Colonic mucosa (tissue), 4 donors: ENCODE data around the gene TMEM117. TPM values are rescaled to one million over a fixed set of nuclear protein-coding genes. Genes with fewer than 3 reads are reported as not detected.

ENCODE experiments used
- DNase-seq: peaks from one replicate; pipeline ENCODE4 v3.0.0-alpha.2; 2020
- H3K27ac ChIP-seq: fragments of 200-600 bp; one replicate; pipeline ENCODE4 v1.8.0; 2021
- H3K27me3 ChIP-seq: fragments of 200-600 bp; one replicate; pipeline ENCODE4 v1.8.0; 2021
- H3K36me3 ChIP-seq: fragments of 200-600 bp; one replicate; pipeline ENCODE4 v1.8.0; 2021
- H3K4me1 ChIP-seq: fragments of 200-600 bp; one replicate; pipeline ENCODE4 v1.8.0; 2021; ENCODE audit warnings: mild to moderate bottlenecking
- H3K4me3 ChIP-seq: fragments of 200-600 bp; one replicate; pipeline ENCODE4 v1.8.0; 2021
- H3K9ac ChIP-seq, 2 donors: one replicate each; pipeline ENCODE4 v1.7.0; 2013; ENCODE audit warnings: control low read depth in 2 of 2, low read depth in 2 of 2, low read length in 2 of 2
- H3K9me3 ChIP-seq: fragments of 200-600 bp; one replicate; pipeline ENCODE4 v1.8.0; 2021
- intact Hi-C: fragments of 100-400 bp; cut with DNase I; formaldehyde crosslinking; loops from one replicate; pipeline ENCODE4 v1.14.1; 2022
- total RNA-seq, 2 donors: library from RNA; stranded (reverse); fragmentation: NEBNext Ultra II Directional in 1 of 2; extraction: Animal tissue kit (Norgen Biotek cat#: 25700) in 1 of 2; gene quantifications; one replicate each; pipeline ENCODE4 v1.2.1, GENCODE V29; 2021
- TF ChIP-seq, protein P1 (sequence below): fragments of 200-600 bp; IDR thresholded peaks from one replicate; pipeline ENCODE4 v1.8.0; 2022; ENCODE audit warnings: antibody characterized with exemption, mild to moderate bottlenecking
- donor health status: healthy.
- donor health status: DM: no; HTN: no; CAD: no.
- donor health status: DM: no; HTN: no; CAD: no.

Gene TMEM117
- total RNA-seq, 2 donors from 2014 or later: 7.4 to 8.0 TPM

GRCh38 chr12:43935581-43935980 is 99.7 kb downstream of the TMEM117 start:
- TF ChIP-seq, protein P1, sequence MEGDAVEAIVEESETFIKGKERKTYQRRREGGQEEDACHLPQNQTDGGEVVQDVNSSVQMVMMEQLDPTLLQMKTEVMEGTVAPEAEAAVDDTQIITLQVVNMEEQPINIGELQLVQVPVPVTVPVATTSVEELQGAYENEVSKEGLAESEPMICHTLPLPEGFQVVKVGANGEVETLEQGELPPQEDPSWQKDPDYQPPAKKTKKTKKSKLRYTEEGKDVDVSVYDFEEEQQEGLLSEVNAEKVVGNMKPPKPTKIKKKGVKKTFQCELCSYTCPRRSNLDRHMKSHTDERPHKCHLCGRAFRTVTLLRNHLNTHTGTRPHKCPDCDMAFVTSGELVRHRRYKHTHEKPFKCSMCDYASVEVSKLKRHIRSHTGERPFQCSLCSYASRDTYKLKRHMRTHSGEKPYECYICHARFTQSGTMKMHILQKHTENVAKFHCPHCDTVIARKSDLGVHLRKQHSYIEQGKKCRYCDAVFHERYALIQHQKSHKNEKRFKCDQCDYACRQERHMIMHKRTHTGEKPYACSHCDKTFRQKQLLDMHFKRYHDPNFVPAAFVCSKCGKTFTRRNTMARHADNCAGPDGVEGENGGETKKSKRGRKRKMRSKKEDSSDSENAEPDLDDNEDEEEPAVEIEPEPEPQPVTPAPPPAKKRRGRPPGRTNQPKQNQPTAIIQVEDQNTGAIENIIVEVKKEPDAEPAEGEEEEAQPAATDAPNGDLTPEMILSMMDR: no peak
- Histone ChIP-seq H3K27me3 (no peaks in the 10 kb centered on the region), H3K9ac (no peak overlapping the region), H3K36me3 (no peaks in the 10 kb centered on the region), H3K27ac (no peak overlapping the region), H3K4me1 (no peaks in the 10 kb centered on the region), H3K4me3 (no peak overlapping the region), H3K9me3 (no peaks in the 10 kb centered on the region)
- intact Hi-C loops: no loop called here
- DNase-seq: no peak

DNA sequence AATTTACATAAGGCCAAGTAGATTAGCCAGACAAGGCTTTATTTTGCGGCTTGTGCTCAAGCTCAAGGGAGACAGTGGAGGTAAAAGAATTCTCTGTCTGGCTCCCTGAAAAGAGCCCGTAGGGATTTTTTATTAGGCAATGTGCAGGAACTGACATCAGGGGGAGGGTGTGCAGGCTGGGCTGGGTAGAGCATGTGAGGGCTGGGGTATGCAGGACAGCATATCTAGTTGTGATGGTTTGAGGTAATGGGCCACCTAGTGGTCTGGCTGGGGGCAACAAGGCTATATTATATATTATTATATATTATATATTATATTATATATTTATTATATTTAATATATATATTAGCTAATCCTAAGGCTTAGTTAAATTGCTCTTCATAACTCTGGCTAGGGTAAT is 102.1 kb downstream of the TMEM117 start:
- no peaks in the 10 kb centered on the region for H3K4me1 ChIP-seq

DNA sequence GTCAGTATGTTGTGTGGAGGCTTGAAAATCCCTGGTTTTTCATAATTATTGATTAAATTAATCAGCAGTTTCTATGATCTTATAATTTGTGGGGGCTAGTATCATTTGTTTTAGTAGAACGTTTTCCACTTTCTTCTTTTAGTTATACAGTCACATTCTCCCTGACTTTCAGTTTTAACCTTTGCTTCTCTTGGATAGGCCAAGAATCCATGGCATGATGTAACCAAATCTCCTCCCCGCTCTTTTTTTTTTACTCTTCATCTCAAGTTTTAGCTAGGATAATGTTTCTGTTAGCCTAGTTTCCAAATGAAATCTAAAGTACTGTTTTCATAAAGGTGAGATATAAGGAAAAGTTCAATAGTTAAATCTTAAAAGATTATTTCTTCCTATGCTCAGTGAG is 106.5 kb downstream of the TMEM117 start:
- DNase-seq: no peak
- intact Hi-C loops: no loop called here
- Histone ChIP-seq H3K9ac (no peak overlapping the region), H3K27ac (no peak overlapping the region), H3K36me3 (no peaks in the 10 kb centered on the region), H3K4me3 (no peak overlapping the region), H3K9me3 (no peaks in the 10 kb centered on the region), H3K4me1 (no peaks in the 10 kb centered on the region), H3K27me3 (no peaks in the 10 kb centered on the region)
- TF ChIP-seq, protein P1: no peak

More for the DNA sequence above, 102.1 kb downstream of the TMEM117 start:
- no peaks in the 10 kb centered on the region for H3K9me3 ChIP-seq
- no peak overlapping the region for H3K27ac ChIP-seq
- no peak for DNase-seq
- intact Hi-C loops: no loop called here
- TF ChIP-seq, protein P1: no peak
- H3K27me3 ChIP-seq: no peaks in the 10 kb centered on the region
- H3K4me3 ChIP-seq: no peak overlapping the region
- H3K36me3 ChIP-seq: no peaks in the 10 kb centered on the region
- no peak overlapping the region for H3K9ac ChIP-seq

GRCh38 chr12:43945983-43946382 is 110.1 kb downstream of the TMEM117 start:
- Histone ChIP-seq H3K4me1 (no peaks in the 10 kb centered on the region), H3K36me3 (no peaks in the 10 kb centered on the region)
- intact Hi-C loops: no loop called here

GRCh38 chr12:43951286-43951685 is 115.4 kb downstream of the TMEM117 start:
- TF ChIP-seq, protein P1: no peak
- Histone ChIP-seq H3K9me3 (no peaks in the 10 kb centered on the region), H3K9ac (no peak overlapping the region), H3K36me3 (no peaks in the 10 kb centered on the region), H3K27me3 (no peaks in the 10 kb centered on the region), H3K4me3 (no peak overlapping the region), H3K27ac (no peak overlapping the region), H3K4me1 (no peaks in the 10 kb centered on the region)
- intact Hi-C loops: no loop called here
- no peak for DNase-seq

More at GRCh38 chr12:43945983-43946382, 110.1 kb downstream of the TMEM117 start:
- H3K4me3 ChIP-seq: no peak overlapping the region
- H3K9ac ChIP-seq: no peak overlapping the region
- no peak for DNase-seq
- TF ChIP-seq, protein P1: no peak
- H3K27me3 ChIP-seq: no peaks in the 10 kb centered on the region
- H3K27ac ChIP-seq: no peak overlapping the region
- no peaks in the 10 kb centered on the region for H3K9me3 ChIP-seq
